Hematopoietic multipotent progenitor cell treated with erythropoietin and hydrocortisone succinate and interleukin-3 and kit ligand, for 6 days (in vitro differentiated cells): ENCODE data around the gene XCL1.

Experiments
- DNase-seq: peaks from one replicate; pipeline ENCODE4 v3.0.0-alpha.2; 2015

XCL1 gene

GRCh38 chr1:168607872-168608428, 31.5 kb downstream of the XCL1 start:
- no peak for DNase-seq

GRCh38 chr1:168608796-168609715, 32.7 kb downstream of the XCL1 start:
- DNase-seq = no peak

GRCh38 chr1:168609741-168610510, 33.5 kb downstream of the XCL1 start:
- peak; percentile 12 for DNase-seq

GRCh38 chr1:168613038-168613451, 36.6 kb downstream of the XCL1 start:
- DNase-seq = no peak

- DNase-seq = no peak
Observed at GRCh38 chr1:168613691-168614231, 37.4 kb downstream of the XCL1 start.

- no peak for DNase-seq
Observed at GRCh38 chr1:168614235-168614634, 37.8 kb downstream of the XCL1 start.

GRCh38 chr1:168615965-168616364, 39.6 kb downstream of the XCL1 start:
- DNase-seq = no peak

- no peak for DNase-seq
Observed at GRCh38 chr1:168617974-168618750, 41.8 kb downstream of the XCL1 start.

- DNase-seq = no peak
Observed at GRCh38 chr1:168618886-168619285, 42.5 kb downstream of the XCL1 start.

- DNase-seq = no peak
Observed at GRCh38 chr1:168621356-168621755, 45.0 kb downstream of the XCL1 start.

- DNase-seq = no peak
Observed at GRCh38 chr1:168623003-168623828, 46.8 kb downstream of the XCL1 start.

- no peak for DNase-seq
Observed at GRCh38 chr1:168623831-168624230, 47.4 kb downstream of the XCL1 start.

- peak; percentile 9 for DNase-seq
Observed at GRCh38 chr1:168626326-168626725, 49.9 kb downstream of the XCL1 start.

GRCh38 chr1:168627370-168627769, 51.0 kb downstream of the XCL1 start:
- no peak for DNase-seq

GRCh38 chr1:168628807-168629206, 52.4 kb downstream of the XCL1 start:
- DNase-seq = no peak

- no peak for DNase-seq
Observed at GRCh38 chr1:168629466-168629865, 53.1 kb downstream of the XCL1 start.
